HG02678 (cell line): Measurements from ENCODE around the gene HGS.
"Not testable (repeated sequence)": the region's sequence is repeated elsewhere in the genome, so short reads cannot be mapped to it uniquely, and the experiment has no call there.

Experiments
- ATAC-seq: cut with Tn5 transposase; IDR thresholded peaks from one replicate; pipeline ENCODE4 v1.9.1; 2021; ENCODE audit warnings: mild to moderate bottlenecking, moderate library complexity; ENCODE audit not compliant: unreplicated experiment

The HGS gene

DNA sequence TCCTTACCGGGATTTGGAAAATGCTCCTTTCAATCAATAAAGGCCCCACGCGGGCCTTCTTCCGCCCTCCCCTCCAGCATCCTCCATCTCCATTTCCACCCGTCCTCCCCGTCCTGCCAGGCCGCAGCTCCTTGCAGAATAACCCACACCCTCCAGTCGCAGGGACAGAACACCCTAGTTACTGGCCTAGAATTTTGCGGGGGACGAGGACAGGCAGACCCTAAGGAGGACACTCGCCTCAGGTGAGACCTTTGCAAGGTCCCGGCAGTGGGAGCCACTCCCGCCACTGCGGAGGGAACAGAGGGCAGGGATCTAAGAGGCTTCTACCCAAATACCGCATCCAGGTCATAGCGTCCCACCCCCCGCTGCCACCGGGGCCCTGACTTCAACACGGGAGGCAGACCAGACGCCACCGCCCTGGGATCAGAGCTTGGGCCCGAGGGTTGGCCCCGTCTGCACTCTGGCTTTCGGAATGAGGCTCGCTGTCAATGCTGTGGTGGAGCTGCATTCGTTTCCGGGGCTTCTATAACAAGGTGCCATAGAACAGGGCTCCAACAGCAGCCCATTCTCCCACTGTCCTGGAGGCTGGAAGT, 55.1 kb downstream of the HGS start:
- no peak for ATAC-seq

DNA sequence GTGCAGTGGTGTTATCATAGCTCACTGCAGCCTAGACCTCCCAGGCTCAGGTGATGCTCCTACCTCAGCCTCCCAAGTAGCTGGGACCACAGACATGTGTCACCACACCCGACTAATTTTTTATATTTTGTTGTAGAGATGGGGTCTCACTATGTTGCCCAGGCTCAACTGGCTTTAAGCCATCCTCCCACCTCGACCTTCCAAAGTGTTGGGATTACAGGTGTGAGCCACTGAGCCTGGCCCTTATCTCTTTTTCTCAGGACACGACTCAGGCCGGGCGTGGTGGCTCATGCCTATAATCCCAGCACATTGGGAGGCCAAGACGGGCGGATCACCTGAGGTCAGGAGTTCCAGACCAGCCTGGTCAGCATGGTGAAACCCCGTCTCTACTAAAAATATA, 55.8 kb downstream of the HGS start:
- ATAC-seq: not testable (repeated sequence)

DNA sequence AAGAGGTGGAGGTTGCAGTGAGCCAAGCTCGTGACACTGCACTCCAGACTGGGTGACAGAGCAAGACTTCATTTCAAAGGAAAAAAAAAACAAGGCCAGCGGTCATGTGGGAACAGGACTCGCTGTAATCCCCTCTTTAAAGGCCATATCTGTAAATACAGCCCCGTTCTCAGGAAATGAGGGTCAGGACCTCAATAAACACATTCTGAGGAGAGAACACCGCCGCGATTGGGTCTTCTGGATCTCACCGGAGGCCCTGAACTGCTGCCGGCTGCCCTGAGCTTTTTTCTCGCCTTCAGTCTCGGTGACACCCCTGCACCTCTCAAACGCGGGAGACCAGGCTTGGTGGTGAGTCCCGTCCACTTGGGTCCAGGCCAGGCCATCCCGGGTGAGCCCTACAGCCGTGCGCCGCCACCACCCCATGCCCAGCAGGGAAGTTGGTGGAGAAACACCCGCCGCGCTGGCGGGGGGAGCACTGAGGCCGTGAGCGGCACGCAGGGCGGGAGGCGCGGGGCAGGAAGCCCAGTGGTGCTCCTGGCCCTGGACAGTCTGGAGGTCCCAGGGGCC, 56.7 kb downstream of the HGS start:
- no peak for ATAC-seq

GRCh38 chr17:81741049-81741593, 57.3 kb downstream of the HGS start:
- no peak for ATAC-seq

DNA sequence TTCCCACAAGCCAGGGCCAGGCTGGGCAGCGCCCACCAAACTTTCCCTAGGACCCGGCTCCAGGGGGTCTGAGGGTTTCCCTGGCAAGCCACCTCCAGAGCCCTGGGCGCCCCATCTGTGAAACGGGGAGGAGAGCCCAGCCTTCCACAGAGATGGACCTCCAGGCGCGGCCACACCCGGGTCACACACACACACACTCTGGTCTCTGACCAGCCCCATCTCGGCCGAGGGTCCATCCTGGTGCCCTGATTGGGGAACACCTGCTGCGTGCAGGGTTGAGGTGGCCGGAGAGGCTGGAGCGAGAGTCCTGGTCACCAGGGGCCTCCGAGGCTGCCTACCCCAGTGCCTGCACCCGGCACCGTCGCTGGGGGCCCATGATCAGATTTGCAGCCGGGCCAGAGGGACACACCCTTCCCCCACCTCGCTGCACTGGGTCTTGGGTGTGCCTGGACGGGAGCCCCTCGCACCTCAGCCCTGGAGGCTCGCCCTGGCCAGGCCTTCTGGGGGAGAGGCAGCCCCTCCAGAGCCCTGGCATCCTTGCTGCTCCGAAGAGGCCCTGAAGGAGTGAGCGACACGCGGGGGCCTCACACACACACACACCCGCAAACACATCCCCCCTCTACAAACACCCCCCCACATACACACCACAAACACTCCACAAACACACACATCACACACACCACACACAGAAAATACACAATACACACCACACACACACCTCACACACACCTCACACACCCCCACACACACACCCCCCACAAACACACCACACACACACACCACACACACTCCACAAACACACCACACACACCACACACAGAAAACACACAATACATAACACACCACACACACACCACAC, 58.0 kb downstream of the HGS start:
- no peak for ATAC-seq
